Stimulated activated naive B cell treated with anti-CD40 and anti-IgM and Interleukin-4, amounts not matched to agents 10 μg/mL and 1 μg/mL and 100 μg/mL, for 72 hours (primary cell): ENCODE data around the gene MAD1L1.
A peak's percentile ranks its signal among the peaks of the same experiment; 100 is the strongest.

Experiments
- ATAC-seq, 2 donors: fragments of 150-1000 bp; cut with Tn5 transposase; replicated peaks; 2 replicates each; pipeline ENCODE4 v1.10.0; 2021; ENCODE audit warnings: moderate library complexity in 1 of 2
- DNase-seq: peaks from one replicate; pipeline ENCODE4 v3.0.0; 2021
- H3K27ac Mint-ChIP-seq: one replicate; pipeline ENCODE4 v1.8.0; 2022; ENCODE audit warnings: mild to moderate bottlenecking, mixed read lengths
- H3K27me3 Mint-ChIP-seq, 2 donors: one replicate each; pipeline ENCODE4 v1.8.0; 2022; ENCODE audit warnings: mixed read lengths in 2 of 2
- H3K36me3 Mint-ChIP-seq, 2 donors: one replicate each; pipeline ENCODE4 v1.8.0; 2022; ENCODE audit warnings: mixed read lengths in 2 of 2, mild to moderate bottlenecking in 1 of 2
- H3K4me1 Mint-ChIP-seq, 2 donors: one replicate each; pipeline ENCODE4 v1.8.0; 2022; ENCODE audit warnings: mixed read lengths in 2 of 2, mild to moderate bottlenecking in 1 of 2
- H3K4me3 Mint-ChIP-seq, 2 donors: one replicate each; pipeline ENCODE4 v1.8.0; 2022; ENCODE audit warnings: mild to moderate bottlenecking in 2 of 2, mixed read lengths in 2 of 2, moderate library complexity in 1 of 2
- H3K9me3 Mint-ChIP-seq, 2 donors: one replicate each; pipeline ENCODE4 v1.8.0; 2022; ENCODE audit warnings: mixed read lengths in 2 of 2, mild to moderate bottlenecking in 1 of 2

The MAD1L1 gene

DNA sequence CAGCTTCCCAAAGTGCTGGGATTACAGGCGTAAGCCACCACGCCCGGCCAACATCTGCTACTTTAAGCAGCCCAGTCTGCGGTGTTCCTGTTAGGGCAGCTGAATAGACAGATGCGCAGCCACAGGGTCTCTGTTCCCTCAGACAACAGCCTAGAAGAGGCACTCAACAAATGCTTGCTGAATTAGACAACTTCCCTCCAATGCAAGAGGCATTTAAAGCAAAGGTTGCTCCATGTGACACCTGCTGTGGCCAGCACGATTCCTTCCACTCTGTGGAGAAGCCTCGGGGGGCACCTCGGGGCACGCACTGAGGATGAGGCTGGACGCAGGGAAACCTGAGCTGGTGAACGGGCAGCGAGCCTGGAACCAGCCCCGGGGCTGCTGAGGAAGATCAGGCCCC lies 237.8 kb downstream of the MAD1L1 start:
- H3K27me3 Mint-ChIP-seq = no peaks in the 10 kb centered on the region
- H3K9me3 Mint-ChIP-seq = no peaks in the 10 kb centered on the region
- H3K4me3 Mint-ChIP-seq = no peak overlapping the region
- H3K27ac Mint-ChIP-seq = peak overlapping the region; percentile 47
- H3K36me3 Mint-ChIP-seq = peaks cover 20 to 35% of the 10 kb centered on the region in 2 donors
- DNase-seq (no peak), ATAC-seq (no peak)
- peaks cover 19 to 26% of the 10 kb centered on the region in 2 donors for H3K4me1 Mint-ChIP-seq

DNA sequence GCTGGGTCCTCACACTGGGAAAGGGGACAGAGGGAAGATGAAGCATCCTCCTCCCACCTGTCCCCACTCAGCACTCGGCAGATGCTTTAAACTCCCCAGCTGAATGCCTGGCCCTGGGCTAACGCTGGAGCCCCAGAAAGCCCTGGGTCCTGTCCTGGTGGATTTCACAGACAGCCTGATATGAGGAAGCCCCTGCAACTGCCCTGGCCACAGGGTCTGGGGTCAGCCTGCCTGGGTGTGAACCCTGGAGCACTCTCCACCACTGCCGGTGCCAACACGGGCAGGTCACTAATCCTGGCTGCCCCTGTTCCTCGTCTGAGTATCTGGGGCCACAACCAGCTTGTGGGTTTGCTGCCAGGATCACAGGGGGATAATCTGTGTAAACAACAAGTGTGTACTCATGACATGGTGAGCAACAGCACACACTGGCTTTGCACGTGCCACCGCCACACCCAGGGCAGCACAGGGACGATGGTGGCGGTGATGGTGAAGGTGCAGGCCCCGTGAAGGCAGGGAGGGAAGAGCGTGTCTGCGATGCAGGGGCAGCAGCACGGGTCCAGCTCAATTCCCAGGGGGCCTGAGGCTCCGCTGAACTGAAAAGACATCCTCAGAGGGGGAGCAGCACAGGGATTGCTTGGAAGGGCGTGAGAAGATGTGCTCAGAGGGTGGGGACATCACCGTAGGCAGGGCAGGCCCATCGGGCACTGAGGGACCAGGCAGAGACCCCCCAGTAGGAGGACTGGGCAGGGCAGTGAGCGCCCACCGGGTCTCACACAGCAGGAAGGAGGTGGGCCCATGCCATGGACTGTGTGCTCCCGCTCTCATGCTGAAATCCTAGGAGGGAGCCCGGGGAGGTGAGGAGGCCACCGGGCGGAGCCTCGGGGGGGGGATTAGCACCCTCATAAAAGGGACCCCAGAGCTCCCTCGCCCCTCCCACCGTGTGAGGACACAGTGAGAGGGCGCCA lies 238.7 kb downstream of the MAD1L1 start:
- no peaks in the 10 kb centered on the region for H3K27me3 Mint-ChIP-seq
- ATAC-seq = no peak
- H3K36me3 Mint-ChIP-seq = peaks cover 18 to 27% of the 10 kb centered on the region in 2 donors
- H3K4me1 Mint-ChIP-seq = peaks cover 10 to 18% of the 10 kb centered on the region in 2 donors
- H3K4me3 Mint-ChIP-seq = no peak overlapping the region
- peak overlapping the region; percentile 70 for H3K27ac Mint-ChIP-seq
- H3K9me3 Mint-ChIP-seq = no peaks in the 10 kb centered on the region
- DNase-seq = no peak

DNA sequence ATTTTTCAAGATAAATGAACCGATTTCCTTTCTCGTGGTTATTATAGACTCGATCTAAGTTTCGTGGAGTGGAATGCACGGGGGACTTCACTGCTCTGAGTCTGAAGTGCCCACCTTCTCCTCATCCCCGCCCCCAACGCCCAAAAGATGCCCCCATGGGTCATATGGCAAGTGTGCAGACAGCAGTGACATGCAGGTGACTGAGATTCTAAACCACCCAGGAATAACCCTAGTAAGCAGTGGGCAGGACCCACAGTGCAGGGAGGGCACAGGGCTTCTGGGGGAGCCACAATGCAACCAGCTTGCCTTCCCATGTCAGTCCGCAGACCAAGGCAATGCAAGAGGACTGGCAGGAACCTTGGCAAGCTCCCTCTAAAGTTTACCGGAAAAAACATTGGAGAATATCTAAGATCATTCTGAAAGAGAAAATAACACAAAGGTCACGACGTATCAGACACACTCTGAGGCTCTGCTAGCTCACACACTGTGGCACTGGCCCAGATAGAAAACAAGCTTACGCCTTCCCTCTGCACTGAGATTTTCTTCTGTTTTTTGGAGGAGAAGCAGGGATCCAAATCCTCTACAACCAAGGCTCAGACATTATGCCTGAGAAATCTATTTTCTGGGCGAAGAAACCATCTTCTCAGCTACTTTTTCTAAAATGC lies 239.6 kb downstream of the MAD1L1 start:
- peaks cover 18 to 30% of the 10 kb centered on the region in 2 donors for H3K36me3 Mint-ChIP-seq
- H3K4me3 Mint-ChIP-seq = no peak overlapping the region
- DNase-seq (no peak), ATAC-seq (no peak)
- peak overlapping the region; percentile 70 for H3K27ac Mint-ChIP-seq
- no peaks in the 10 kb centered on the region for H3K9me3 Mint-ChIP-seq
- peaks cover 7 to 14% of the 10 kb centered on the region in 2 donors for H3K4me1 Mint-ChIP-seq
- H3K27me3 Mint-ChIP-seq = no peaks in the 10 kb centered on the region

DNA sequence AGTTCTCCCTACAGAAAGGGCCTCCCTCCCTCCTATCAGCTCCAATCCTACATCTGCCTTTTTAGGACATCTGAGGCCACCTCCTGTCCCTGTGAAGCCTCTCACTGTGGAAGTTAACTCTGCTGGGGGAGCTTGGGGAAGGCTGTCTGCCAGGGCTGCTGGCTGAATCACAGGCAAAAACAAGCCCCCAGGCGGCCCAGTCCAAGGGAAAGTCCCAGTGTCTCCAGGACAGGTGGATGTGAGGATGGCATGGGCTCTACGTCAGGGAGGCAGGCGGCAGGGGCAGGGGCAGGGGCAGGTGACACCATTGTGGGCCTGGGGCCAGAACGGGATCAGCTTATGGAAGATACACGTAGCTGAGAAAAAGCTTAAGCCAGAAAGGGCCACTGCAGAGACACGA lies 240.2 kb downstream of the MAD1L1 start:
- Mint-ChIP-seq H3K4me3 (no peak overlapping the region), H3K27ac (no peak overlapping the region), H3K27me3 (no peaks in the 10 kb centered on the region), H3K4me1 (peaks cover 9 to 14% of the 10 kb centered on the region in 2 donors), H3K36me3 (peaks cover 20 to 33% of the 10 kb centered on the region in 2 donors), H3K9me3 (no peaks in the 10 kb centered on the region)
- DNase-seq (no peak), ATAC-seq (no peak)

DNA sequence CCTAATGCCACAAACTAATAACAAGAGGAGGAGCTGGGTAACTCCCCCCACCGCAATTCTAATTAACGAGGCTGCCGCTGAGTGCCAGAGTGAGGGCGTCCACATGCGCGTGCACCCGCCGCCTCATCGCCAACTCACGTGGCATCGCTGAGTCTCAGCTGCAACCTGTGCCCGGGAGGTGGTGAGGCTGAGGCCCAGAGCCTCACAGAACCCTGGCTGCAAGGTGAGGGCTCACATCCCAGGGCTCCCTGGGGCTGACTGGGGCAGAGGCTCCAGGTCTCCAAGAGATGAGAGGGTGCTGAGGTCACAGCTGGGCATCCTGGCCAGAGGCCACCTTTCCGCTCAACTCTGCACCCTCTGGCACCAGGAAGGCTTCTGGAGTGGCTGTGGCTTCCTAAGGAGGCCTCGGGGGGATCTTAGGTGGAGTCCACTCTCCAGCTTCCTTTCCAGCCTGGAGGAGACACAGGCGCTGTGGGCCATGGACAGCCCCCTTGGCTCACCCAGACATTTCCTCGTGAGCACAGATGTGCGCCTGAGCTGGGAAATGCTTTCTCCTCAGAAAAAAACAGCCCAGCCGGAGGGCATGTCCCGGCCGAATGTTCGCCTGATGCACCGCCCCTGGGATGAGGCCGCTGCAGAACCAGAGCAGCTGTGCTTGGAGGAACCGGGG lies 242.6 kb downstream of the MAD1L1 start:
- DNase-seq (no peak), ATAC-seq (no peak)
- Mint-ChIP-seq H3K9me3 (no peaks in the 10 kb centered on the region), H3K27ac (no peak overlapping the region), H3K36me3 (peaks cover 28 to 44% of the 10 kb centered on the region in 2 donors), H3K4me1 (peaks cover 16 to 21% of the 10 kb centered on the region in 2 donors), H3K4me3 (no peak overlapping the region), H3K27me3 (no peaks in the 10 kb centered on the region)

DNA sequence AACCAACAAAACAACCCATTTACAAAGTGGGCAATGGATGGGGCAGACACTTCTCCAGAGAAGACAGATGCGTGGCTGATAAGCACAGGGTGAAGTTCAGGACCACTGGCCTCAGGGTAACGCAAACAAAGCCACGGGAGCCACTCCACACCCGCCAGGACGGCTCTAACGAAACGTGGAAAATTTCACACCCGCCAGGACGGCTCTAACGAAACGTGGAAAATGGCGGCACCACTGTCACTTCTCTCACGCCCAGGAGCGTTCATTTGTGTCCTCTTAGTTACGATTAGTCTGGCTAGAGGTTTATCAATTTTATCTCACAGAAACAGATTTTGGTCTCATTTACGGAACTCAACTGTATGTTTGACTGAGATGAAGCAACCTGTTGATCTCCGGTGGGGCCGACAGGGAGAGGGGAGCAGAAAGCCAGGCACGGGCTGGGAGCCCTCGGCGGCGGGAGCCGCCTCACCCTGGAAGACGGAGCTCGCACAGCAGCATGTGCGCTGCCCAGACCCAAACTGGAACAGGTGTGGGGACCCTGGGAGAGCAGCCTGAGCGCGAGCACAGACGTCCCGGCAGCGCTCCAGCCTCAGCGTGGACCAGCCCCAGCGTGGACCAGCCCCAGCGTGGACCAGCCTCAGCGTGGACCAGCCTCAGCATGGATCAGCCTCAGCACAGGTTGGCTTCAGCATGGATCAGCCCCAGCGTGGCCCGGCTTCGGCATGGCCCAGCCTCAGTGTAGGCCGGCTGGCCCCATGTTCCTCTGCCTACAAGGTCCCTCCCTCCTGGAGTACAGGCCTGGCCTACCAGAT lies 243.5 kb downstream of the MAD1L1 start:
- Mint-ChIP-seq H3K4me3 (no peak overlapping the region), H3K4me1 (peaks cover 15% of the 10 kb centered on the region in 2 donors), H3K9me3 (no peaks in the 10 kb centered on the region), H3K36me3 (peaks cover 24 to 49% of the 10 kb centered on the region in 2 donors), H3K27ac (no peak overlapping the region), H3K27me3 (no peaks in the 10 kb centered on the region)
- no peak for ATAC-seq
- no peak for DNase-seq

DNA sequence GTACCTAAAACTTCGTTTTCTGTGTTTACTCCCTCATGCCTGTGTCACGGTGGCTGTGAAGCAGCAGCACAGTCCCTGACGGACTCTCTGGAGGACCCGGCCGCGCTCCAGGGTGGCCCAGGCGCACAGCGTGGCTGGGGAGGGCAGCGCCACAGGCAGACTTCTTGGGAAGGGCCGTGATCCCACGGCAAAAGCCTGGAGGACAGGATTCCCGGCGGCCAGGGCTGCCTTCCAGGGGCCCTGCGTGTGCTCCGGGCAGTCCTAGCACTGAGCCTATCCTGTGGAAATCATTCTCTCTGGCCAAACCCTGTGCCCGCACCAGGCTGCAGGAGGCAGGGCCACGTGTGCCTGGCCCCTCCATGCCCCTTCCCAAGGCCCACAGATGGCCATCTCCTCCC lies 244.2 kb downstream of the MAD1L1 start:
- no peak overlapping the region for H3K27ac Mint-ChIP-seq

DNA sequence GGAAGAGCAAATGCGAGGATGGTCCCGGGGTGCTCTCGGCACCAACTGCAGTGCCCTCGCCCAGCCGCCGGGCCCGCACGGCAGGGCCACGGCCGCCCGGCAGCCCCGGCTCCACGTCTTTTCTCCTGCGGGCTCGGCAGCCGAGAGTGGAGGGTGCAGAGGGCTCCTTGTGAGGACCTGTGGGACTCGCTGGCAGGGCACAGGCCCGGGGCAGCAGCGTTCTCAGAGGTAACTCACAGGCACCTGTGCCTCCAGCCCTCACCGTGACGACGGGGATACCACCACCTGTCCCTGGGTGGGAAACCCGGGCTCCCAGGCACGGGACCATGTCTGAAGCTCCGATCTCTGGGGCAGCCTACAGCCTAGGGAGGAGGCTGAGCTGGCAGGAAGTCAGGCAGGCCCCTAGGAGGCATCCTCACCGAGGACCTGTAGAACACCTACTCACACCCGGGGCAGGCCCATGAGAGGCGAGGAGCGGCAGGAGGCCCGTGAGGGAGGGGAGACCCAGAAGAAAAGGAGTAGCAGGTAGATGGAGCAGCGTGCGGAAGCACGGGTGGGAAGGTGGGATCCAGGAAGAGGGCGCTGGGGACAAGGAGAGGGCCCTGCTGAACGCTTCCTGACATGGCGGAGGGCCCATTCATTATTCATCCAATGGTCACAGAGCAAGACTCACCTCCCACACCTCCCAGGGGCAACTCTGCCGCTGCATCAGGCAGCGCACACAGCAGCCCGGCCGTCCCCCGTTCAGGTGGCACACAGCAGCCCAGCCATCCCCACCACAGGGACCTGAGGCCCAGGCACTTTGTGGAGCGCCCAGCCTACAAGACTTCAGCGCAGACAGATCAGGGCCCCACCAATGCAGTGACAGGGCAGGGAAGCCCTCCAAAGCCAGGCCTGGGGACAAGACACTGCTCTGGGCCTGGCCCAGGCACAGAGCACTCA lies 244.9 kb downstream of the MAD1L1 start:
- Mint-ChIP-seq H3K27me3 (no peaks in the 10 kb centered on the region), H3K4me1 (peaks cover 10% of the 10 kb centered on the region in 2 donors), H3K9me3 (no peaks in the 10 kb centered on the region), H3K4me3 (no peak overlapping the region), H3K36me3 (peaks cover 19 to 39% of the 10 kb centered on the region in 2 donors), H3K27ac (no peak overlapping the region)
- ATAC-seq (no peak), DNase-seq (no peak)

More for the DNA sequence above, 244.2 kb downstream of the MAD1L1 start:
- ATAC-seq (no peak), DNase-seq (no peak)
- no peaks in the 10 kb centered on the region for H3K27me3 Mint-ChIP-seq
- no peaks in the 10 kb centered on the region for H3K9me3 Mint-ChIP-seq
- peaks cover 10% of the 10 kb centered on the region in 2 donors for H3K4me1 Mint-ChIP-seq
- H3K4me3 Mint-ChIP-seq = no peak overlapping the region
- peaks cover 19 to 43% of the 10 kb centered on the region in 2 donors for H3K36me3 Mint-ChIP-seq

DNA sequence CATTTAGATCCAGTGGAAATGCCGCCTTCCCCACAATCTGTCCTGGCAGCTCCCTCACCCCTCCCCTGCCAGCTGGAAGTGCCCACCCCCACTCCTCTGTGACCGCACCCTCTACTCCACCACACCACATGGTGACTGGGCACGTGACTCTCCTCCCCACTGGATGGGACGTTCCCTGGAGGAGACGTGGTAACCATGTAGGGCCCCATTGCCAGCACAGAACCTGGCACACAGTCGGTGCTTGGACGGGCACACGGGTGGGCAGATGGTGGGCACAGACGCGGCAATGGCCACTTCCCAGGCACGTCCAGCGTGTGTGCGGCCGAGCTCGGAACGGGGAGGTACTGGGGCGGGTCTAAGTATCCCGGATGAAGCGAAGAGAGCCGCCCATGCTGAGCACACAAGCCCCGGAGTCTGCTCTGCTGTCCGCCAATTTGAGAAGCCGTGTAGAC lies 245.6 kb downstream of the MAD1L1 start:
- H3K36me3 Mint-ChIP-seq = peaks cover 17 to 37% of the 10 kb centered on the region in 2 donors
- no peaks in the 10 kb centered on the region for H3K27me3 Mint-ChIP-seq
- DNase-seq (no peak), ATAC-seq (no peak)
- H3K9me3 Mint-ChIP-seq = no peaks in the 10 kb centered on the region
- peaks cover 10 to 15% of the 10 kb centered on the region in 2 donors for H3K4me1 Mint-ChIP-seq
- H3K4me3 Mint-ChIP-seq = no peak overlapping the region
- peak overlapping the region; percentile 77 for H3K27ac Mint-ChIP-seq

DNA sequence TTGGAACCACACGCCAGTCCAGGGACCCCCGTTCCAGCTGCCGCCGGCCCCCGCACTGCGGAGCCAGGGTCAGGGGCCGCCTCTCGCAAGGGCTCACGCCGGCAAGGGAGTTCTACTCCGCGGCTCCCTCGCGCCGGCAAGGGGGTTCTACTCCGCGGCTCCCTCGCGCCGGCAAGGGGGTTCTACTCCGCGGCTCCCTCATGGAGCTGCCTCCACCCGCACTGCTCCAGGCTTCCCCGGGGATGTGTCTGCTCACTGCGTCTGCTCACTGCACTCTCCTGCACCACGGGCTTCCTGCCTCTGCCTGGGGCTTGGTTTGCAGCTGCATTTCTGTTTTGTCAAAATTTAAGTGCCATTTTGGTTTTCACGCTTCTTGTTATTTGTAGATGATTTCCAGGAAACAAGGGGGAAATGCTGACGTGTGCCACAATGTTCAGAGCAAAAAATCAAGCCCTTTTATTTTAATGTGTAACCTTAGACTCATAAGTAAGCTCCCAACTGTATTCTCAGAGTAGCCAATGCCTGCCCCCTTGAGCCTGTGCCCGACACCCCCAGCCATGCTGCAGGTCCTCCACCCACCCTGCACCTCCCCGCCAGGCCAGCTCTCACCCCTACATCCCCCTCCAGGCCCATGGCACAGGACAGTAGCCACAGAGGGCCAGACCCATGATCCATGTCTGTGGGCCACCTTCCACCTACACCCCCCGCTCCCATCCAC lies 246.2 kb downstream of the MAD1L1 start:
- ATAC-seq (peak; percentile 36 to 42), DNase-seq (no peak)
- peaks cover 11 to 15% of the 10 kb centered on the region in 2 donors for H3K4me1 Mint-ChIP-seq
- no peak overlapping the region for H3K4me3 Mint-ChIP-seq
- H3K36me3 Mint-ChIP-seq = peaks cover 17 to 35% of the 10 kb centered on the region in 2 donors
- H3K27ac Mint-ChIP-seq = peak overlapping the region; percentile 77
- no peaks in the 10 kb centered on the region for H3K27me3 Mint-ChIP-seq
- H3K9me3 Mint-ChIP-seq = no peaks in the 10 kb centered on the region

DNA sequence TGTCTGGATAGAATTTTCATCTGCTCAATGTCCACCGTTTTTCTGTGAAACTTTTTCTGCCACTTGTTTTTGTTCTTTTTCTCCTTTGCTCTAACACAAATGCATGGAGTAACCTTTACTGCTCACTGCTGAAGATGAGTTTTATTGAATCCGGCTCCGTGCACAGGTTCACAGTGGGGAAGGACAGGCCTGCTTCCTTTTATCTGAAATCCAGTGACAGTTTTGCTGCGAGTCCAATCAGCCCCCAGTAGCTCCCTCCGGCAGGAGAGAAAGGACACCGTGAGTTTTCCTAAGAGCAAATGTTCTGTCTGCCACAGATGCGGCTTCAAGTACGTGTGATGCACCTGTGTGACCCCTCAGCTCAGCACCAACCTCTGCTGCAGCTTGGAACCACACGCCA lies 246.8 kb downstream of the MAD1L1 start:
- peaks cover 15 to 21% of the 10 kb centered on the region in 2 donors for H3K4me1 Mint-ChIP-seq
- DNase-seq = no peak
- peak overlapping the region; percentile 32 for H3K27ac Mint-ChIP-seq
- H3K36me3 Mint-ChIP-seq = peaks cover 17 to 35% of the 10 kb centered on the region in 2 donors
- no peak for ATAC-seq
- H3K4me3 Mint-ChIP-seq = no peak overlapping the region
- no peaks in the 10 kb centered on the region for H3K9me3 Mint-ChIP-seq
- H3K27me3 Mint-ChIP-seq = no peaks in the 10 kb centered on the region

DNA sequence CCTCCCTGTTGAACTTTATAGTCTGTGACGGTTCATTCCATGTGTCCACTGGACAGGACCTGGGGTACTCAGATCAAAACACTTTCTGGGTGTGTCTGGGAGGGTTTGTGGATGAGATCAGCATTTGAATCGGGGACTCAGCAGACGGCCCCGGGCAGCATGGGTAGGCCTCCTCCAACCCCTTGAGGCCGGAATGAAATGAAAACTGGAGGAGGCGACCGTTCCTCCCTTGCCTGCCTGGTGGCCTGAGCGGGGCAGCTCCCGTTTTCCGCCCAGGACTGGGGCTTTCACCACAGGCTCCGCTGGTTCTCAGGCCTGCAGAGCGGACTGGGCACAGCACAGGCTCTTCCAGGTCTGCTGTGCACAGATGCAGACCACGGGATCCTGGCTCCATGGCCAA lies 247.7 kb downstream of the MAD1L1 start:
- Mint-ChIP-seq H3K4me1 (peaks cover 24 to 30% of the 10 kb centered on the region in 2 donors), H3K27ac (peak overlapping the region; percentile 47), H3K27me3 (no peaks in the 10 kb centered on the region), H3K4me3 (no peak overlapping the region), H3K9me3 (no peaks in the 10 kb centered on the region), H3K36me3 (peaks cover 20 to 44% of the 10 kb centered on the region in 2 donors)
- ATAC-seq (no peak), DNase-seq (no peak)
